NCI-H2107 treated with DMSO at 0.1 percent for 48 hours (cell line): ENCODE results near the gene TNFAIP8L2.
"Not testable (repeated sequence)": the region's sequence is repeated elsewhere in the genome, so short reads cannot be mapped to it uniquely, and the experiment has no call there.

Experiments
- DNase-seq: peaks from one replicate; lab custom pipeline; 2025; ENCODE audit not compliant: unreplicated experiment; lab: John Stamatoyannopoulos, UW

TNFAIP8L2 gene

DNA sequence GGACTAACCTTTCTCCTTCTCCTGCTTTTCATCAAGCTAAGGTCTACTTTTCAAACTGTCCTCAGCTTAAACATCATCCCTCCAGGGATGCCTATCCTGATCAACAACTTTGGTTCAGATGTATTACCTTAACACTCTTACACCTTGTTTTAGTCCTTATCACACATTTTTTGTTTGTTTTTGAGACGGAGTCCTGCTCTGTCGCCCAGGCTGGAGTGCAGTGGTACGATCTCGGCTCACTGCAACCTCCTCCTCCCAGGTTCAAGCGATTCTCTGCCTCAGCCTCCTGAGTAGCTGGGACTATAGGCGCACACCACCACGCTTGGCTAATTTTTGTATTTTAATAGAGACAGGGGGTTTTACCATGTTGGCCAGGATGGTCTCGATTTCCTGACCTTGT is 32.2 kb downstream of the TNFAIP8L2 start:
- not testable (repeated sequence) for DNase-seq

GRCh38 chr1:151189637-151190445 is 33.4 kb downstream of the TNFAIP8L2 start, which contains the start of gene VPS72:
Gene VPS72, minus strand, starts transcription at chr1:151190197. Its CDS starts 76 bp downstream, at chr1:151190121.
- peak; percentile 96 for DNase-seq

DNA sequence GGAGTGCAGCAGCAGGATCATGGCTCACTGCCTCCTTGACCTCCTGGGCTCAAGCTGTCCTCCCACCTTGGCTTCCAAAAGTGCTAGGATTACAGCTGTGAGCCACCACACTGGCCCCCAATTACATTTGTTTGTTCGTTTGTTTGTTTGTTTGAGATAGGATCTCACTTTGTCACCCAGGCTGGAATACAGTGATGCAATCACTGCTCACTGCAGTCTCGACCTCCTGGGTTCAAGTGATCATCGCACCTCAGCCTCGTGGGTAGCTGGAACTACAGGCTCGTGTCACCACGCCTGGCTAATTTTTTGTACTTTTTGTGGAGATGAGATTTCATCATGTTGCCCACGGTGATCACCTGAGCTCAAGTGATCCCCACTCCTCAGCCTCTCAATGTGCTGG is 35.6 kb downstream of the TNFAIP8L2 start:
- no peak for DNase-seq

GRCh38 chr1:151193304-151193703 is 36.9 kb downstream of the TNFAIP8L2 start:
- no peak for DNase-seq

- DNase-seq, result no peak
These were observed 37.4 kb downstream of the TNFAIP8L2 start for GRCh38 chr1:151193856-151194255.

DNA sequence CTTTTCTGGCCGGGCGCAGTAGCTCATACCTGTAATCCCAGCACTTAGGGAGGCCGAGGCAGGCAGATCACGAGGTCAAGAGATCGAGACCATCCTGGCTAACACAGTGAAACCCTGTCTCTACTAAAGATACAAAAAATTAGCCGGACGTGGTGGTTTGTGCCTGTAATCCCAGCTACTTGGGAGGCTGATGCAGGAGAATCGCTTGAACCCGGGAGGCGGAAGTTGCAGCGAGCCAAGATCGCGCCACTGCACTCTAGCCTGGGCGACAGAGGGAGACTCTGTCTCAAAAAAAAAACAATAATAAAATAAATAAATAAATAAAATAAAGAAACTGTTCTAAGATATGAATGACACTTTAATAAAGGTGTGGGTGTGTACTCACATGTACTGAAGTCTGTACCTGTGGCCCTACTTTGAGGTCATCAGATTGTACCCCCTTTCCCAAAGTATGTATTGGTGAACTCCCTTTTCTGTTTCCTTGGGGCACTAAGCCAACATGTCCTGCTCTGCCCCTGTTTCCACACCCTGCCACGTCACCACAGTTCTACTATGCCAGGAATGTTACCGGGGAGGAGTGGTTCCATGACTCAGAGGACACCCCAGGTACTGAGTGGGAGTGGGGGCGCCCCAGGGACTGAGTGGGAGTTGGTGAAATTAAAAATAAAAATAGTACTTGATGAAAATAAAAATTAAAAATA is 38.6 kb downstream of the TNFAIP8L2 start:
- DNase-seq, result not testable (repeated sequence)

DNA sequence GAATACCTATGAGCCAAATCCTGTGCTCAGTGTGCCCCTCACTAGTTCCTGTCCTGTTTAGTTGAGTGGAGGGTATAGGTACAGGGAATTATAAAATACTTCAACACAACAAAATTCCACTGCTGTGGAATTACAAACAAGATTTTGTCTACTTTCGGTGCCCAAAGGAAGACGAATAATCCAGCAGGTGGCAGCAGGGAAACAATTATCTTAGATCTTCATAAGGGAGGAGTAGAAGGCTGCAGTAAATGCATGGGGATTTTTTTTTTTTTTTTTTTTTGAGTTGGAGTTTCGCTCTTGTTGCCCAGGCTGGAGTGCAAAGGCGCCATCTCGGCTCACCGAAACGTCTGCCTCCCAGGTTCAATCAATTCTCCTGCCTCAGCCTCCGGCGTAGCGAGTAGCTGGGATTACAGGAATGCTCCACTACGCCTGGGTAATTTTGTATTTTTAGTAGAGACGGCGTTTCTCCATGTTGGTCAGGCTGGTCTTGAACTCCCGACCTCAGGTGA is 39.9 kb downstream of the TNFAIP8L2 start:
- peak; percentile 91 for DNase-seq

DNA sequence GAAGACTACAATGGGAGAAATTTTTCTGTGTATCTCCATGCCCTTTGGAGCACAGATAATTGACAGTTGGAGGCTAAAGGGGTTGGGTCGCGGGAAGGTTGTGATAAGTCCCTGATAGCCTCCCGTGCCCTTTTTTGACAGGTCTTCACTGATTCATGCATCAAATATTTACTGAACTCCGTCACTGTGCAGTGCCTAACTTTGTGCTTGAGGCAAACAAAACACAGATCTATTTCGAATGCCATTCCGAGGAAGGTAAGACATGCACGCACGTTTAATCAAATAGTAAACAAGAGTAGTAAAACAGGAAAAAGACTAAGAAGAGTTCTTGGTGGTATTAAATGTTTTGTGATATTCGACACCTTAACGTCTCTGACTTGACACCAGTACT is 41.4 kb downstream of the TNFAIP8L2 start:
- DNase-seq, result no peak

DNA sequence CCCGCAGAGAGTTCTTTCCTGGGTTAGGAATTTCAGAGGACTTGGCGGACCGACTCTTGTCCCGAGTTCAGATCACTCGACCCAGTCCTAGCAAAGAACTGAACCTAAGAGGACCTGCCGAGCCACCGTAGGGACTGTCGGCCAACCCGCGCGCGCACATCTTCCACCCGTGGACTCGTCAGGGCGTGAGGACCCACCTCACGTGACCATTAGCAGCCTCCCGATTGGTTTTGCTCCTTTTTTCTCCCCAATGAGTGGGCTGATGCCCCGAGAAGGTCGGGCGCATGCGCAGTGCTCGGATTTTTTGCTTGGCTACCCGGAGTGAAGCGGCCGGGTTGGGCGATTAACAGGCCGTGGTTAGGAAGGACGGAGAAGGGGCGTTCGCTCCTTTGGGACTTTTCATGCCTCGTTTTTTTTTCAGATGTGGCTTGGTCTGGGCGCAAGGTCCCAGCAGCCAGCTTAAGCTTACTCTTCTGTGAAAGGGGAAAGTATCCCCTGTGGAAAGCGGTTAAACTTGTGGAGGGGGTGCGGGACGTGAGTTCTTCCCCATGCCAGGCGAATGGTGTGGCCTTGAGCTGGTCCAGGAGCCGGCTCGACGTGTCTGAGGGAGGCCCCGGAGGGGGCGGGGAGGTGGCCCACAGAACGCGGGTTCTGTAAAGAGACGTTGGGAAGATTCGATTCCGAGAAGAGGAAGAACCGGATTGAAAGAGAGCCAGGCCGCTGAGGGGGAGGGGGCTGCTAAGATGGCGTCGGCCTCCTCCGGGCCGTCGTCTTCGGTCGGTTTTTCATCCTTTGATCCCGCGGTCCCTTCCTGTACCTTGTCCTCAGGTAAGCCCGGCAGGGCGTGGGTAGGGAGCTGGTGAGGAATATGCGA is 42.0 kb downstream of the TNFAIP8L2 start, which contains the start of gene PIP5K1A:
Gene PIP5K1A, plus strand, starts transcription at position 299 of the 874 bp plus-strand sequence. Its CDS starts 445 bp downstream, at position 744.
- peak; percentile 99 for DNase-seq

DNA sequence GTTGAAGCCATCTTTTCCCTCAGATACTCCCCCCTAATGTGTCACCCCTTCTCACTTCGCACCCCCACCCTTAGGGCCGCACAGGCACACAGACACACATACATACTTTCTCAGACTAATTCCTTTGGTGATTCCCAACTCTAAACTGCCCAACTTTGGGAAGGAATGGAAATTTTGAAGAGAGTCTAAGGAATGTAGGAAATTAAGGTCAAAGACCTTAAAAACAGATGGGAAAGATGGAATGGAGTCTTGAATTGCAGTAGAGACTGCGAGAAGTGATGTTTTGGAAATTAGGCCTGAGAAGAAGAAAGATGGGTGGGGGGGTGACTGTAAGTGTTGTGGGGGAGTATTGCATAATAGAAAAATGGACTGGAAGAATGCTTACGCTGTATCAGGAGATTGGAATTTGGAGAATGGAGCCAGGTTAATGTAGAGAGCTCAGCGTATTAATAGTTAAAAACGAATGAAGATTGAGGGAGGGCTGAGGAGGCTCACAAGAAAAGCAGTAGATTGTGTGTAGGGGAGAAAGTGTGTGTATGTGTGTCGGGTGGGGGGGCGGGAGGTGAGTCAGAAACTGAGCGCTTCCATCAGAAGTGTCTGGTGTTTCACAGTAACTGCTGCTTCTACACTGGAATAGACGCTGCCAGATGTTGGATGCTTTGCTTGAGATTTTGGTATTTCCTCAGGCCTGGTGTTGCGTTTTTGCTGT is 43.6 kb downstream of the TNFAIP8L2 start:
- DNase-seq, result no peak

GRCh38 chr1:151205381-151205965 is 49.0 kb downstream of the TNFAIP8L2 start:
- DNase-seq, result not testable (repeated sequence)
